HG03460 (cell line): Measurements from ENCODE around the gene KLHDC1.
A peak's percentile ranks its signal among the peaks of the same experiment; 100 is the strongest.
"Not testable (repeated sequence)": the region's sequence is repeated elsewhere in the genome, so short reads cannot be mapped to it uniquely, and the experiment has no call there.

Experiments
- ATAC-seq: cut with Tn5 transposase; IDR thresholded peaks from one replicate; pipeline ENCODE4 v1.9.1; 2021; ENCODE audit not compliant: unreplicated experiment

The KLHDC1 gene, protein sequence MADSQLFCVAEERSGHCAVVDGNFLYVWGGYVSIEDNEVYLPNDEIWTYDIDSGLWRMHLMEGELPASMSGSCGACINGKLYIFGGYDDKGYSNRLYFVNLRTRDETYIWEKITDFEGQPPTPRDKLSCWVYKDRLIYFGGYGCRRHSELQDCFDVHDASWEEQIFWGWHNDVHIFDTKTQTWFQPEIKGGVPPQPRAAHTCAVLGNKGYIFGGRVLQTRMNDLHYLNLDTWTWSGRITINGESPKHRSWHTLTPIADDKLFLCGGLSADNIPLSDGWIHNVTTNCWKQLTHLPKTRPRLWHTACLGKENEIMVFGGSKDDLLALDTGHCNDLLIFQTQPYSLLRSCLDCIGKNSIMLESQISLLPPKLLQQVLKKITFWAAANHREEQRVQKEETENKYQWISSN

DNA sequence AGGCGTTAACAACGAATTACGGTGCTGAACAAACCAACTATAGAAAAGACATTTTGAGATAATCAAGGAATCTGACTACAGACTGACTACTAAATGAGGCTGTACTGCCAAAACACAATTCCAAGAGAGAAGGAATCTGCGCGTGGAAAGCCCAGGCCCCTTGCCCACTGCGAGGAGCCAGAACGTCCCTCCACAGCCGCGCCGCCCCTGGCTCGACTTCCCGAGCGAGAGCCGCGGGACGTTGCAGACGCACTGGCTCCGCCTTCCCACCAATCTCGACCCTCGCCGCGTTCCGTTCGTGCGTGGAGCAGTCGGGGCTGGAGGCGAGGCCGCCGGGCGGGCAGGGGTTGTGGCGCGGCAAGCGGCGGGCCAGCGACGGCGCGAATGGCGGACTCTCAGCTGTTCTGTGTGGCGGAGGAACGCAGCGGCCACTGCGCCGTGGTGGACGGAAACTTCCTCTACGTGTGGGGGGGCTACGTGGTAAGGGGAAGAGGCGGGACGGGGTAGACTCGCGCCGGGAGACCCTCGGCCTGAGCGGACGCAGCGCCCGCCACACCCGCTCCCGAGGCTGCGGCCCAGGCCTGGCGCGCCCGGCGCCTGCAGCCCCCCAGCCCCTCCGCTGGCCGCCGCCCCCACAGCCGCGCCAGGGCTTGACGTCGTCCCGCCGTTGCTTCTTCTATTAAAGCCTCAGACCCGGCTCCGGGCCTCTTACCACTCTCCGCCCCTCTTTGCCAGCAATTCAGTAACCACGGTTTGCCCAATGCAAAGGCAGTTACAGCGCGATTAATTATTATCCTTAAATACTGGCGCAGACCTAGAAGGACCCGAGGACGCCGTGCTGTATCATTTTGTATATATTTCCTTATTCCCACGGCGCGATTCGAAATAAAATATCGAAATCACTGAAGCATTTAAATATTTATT, at the start of gene KLHDC1:
KLHDC1 (plus strand) TSS at position 310 of the 924 bp plus-strand sequence; CDS start at position 385, 75 bp downstream.
- peak; percentile 70 for ATAC-seq

DNA sequence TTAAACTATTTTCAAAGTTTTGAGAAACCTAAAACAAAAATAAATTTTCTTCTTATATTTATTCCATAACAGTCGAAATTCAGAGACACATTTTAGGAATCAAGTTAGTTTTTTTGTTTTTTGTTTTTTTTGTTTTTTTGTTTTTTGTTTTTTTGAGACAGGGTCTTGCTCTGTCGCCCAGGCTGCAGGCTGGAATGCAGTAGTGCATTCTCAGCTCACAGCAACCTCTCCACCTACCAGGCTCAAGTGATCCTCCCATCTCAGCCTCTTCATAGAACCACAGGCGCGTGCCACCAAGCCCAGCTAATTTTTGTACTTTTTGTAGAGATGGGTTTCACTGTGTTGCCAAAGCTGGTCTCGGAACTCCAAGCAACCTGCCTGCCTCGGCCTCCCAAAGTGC, 39.4 kb upstream of the KLHDC1 start:
- no peak for ATAC-seq

DNA sequence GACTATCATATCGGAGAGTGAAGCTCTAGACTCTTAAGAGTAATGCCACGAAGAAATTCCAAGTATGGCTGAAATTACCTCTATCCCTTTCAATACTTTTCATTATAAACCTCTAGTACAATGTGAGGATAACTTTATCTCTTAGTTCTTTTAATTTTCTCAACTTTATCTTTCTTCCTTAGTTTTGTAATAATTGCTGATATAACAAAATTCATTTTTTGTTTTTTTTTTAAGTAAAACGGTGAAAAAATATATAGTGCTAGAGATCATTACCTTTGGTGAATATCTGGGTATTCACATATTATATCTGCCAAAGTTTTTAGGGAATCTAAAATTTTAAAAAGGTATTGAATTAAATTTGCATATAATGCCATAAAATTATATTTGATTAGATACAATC, 38.4 kb upstream of the KLHDC1 start:
- no peak for ATAC-seq

DNA sequence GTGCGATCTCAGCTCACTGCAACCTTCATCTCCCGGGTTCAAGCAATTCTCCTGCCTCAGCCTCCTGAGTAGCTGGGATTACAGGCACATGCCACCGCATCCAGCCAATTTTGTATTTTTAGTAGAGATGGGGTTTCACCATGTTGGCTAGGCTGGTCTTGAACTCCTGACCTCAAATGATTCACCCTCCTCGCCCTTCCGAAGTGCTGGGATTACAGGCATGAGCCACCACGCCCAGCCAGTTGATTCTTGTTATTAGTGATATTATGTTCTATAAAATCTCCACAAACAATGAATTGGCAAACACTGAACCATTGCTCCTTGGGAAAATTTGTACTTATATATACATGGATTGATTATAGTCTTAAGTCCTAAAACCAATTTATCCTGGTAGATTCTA, 35.4 kb upstream of the KLHDC1 start:
- not testable (repeated sequence) for ATAC-seq

DNA sequence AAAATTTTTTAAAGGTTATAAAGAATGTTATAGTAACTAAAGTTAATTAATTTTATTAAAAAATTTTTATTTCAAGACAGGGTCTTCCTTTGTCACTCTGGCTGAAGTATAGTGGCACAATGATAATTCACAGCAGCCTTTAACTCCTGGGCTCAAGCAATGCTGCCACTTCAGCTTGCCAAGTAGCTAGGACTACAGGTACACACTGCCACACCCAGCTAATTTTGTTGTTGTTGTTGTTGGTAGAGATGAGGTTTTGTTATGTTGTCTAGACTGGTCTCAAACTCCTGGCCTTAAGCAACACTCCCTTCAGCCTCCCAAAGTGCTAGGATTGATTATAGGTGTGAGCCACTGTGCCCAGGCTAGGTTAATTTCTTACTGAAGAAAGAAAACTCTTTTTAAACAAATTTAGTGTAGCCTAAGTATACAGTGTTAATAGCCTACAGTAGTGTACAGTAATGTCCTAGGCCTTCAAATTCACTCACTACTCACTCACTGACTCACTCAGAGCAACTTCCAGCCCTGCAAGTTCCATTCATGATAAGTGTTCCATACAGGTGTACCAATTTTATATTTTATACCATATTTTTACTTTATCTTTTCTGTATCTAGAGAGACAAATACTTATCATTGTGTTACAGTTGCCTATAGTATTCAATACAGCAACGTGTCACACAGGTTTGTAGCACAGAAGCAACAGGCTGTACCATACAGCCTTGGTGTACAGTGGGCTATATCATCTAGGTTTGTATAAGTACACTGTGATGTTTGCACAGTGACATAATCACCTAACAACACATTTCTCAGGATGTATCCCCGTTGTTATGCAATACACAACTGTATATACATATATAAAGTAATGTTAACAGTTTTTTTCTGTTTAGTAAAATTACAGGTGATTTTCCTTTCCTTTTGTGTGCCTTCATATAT, 33.1 kb upstream of the KLHDC1 start:
- ATAC-seq: no peak

DNA sequence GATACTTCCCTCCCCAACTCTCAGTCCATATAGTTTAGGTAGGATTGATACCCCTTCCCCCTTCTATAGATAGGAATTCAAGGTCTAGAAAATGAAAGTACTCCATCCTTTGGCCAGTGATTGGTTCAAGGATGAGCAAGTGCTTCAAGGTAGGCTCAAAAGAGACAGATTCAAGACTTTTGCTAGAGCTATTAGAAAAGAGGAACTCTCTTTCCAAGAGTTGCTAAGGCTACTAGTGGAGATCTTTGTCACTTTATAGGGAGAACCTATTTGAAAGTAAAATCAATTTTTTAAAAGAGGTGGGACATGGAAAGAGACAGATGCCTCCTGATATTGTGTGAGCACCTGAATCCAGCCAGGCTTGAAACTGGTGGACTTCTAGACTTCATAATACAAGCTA, 22.4 kb upstream of the KLHDC1 start:
- ATAC-seq: no peak

DNA sequence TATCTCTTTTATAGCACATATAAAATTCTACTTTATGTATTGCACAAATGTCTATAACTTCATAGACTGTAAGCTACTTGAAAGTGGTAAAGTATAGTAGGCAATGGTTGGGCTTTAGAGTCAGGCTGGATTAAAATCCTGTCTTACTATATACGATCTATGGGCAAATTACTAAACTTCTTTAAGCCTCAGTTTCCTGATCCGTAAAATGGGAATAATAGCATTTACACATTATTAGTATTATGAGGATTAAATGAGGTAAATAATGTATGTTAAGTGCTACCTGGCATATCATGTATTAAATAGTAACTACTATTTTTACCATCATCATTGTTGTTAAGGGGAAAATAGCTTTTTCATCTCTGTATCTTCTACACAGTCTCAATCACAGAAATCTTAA, 19.3 kb upstream of the KLHDC1 start:
- no peak for ATAC-seq

DNA sequence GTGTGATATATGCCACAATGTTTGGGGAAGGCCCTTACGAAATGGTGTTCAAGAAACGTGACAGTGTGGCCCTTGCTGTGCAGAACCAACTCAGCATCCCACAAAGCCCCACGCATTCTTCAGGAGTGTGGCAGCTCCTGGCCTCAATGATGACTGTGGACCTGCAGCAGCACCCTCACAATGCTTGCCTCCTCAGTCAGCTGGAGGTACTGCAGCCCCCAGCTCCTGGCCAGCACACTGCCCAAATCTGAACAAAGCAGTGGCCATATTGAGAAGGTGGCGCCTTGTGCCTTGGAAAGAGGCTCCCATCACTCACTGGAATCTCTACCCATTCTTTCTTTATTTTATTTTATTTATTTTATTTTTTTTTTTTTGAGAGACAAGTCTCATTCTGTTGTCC, 15.3 kb upstream of the KLHDC1 start:
- ATAC-seq: no peak

DNA sequence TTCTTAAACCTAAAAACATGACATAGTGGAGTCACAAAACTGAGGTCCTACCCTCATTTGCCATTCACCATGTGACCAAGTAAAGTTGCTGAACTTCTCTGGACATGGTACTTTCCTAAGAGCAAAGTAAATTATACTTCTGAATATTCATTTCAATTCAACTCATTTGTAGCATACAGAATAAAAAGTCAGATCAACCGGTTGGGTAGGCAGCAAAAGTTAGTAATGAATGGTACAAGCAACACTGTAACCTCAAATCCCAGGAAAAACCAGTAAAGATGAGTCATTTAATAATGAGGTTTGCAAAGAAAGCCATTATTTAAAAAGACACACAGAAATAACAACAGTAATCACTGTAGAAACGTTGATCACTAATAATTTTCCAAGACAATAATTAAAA, 13.6 kb upstream of the KLHDC1 start:
- no peak for ATAC-seq

DNA sequence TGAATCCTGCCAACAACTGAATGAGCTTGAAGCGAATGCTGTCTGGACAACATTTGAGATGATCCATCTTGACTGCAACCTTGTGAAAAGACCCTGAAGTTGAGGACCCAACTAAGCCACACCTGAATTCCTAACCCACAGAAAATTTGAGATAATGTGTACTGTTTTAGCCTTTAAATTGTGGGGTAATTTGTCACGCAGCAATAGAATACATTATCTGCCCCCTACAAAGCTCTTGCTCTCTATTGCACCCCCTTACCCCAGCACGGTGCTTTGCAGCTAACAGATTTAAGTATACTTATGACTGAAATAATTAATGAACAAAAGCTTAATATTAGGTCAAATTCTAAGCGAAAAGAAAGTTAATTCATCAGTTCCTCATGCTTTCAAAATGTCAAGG, 6.5 kb upstream of the KLHDC1 start:
- ATAC-seq: no peak

DNA sequence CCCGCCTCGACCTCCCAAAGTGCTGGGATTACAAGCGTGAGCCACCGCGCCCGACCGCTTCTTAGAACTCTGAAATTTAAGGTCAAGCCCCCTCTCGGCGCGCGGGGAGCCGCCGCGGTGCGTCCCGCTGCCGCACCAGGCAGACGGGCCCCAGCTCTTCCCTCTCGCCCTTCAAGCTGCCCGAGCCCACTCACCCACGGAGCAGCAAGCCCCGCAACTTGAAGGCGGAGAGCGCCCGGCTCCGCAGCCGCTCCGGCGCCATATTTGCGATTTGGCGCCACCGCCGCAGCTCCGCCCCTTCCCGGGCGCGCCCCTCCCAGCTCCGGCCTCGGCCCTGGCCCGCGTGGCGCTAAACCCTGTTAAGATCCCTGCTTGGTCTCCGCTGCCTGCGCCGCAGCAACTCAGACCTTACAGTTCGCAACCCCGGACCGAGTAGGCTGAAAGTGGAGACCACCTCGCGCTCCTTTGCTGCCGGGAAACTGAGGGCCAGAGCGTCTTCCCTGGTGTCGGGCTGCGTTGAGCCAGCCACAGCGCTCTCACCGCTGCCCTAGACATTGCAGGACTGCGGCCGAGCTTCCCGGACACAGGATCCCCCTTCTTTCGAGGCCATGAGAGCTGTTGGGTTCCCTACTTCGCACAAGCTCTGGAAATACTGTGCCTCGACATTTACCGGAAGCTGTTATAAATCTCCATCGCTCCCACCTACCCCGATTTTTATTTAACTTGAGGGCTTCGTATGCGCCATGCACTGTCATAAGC, 4.8 kb upstream of the KLHDC1 start, which contains the start of gene POLE2:
POLE2 (minus strand) TSS at position 273 of the 759 bp plus-strand sequence; CDS start at position 262, 11 bp downstream.
- peak; percentile 82 for ATAC-seq

DNA sequence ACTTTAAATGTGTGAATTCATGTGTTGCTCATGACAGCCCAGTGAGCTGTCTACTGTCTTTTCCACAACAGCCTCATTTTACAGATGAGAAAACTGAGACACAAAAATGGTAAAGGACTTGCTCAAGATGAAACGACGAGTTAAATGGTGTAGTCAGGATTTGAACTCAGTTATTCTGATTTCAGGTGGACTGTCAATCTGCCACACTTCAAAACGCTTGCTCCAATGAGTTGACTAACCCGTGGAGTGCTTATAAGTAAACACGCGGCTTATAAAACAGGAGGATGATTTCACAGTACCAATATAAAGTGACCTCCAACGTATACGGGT, 4.3 kb upstream of the KLHDC1 start:
- no peak for ATAC-seq

DNA sequence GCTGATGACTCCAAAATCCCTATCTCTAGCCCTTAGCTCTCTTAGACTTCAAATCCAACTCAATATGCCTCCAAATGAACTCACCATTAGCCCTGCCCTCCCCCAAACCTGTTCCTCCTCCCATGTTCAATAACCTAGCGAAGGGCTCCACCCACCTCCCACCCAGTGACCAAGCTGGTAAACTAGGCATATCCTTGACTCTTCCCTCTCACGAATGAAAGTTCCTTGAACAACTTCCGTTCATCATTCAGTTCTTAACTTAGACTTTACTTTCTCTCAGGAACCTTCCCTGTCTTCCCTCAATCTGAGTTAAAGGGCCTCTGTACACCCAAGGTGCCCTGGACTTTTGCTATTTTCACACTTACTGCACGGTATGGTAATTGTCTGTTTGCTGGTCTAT, 1.9 kb upstream of the KLHDC1 start:
- ATAC-seq: no peak

DNA sequence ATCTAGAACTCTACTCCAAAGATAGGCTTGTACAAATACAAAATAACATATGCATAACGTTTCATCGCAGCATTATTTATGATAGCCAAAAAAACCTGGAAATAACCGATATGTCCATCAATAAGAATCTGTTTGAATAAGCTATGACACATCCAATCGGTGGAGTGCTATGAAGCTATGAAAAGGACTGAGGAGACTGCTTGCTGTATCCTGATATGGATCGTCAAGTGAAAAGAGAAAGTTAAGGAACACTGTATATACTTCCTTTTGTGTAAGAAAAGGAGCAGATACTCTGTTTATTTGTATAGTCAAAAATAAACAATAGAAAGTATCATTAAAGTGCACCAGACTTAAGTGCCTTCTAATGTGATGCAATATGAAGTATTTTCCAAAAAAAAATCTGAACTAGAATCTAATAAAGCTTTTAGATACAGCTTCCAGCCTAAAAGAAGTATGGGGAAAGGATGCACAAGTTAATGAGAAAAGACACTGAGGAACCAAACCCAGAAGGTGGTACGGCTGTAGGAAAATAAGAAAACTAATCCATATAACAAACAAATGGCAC, 645 bp upstream of the KLHDC1 start:
- no peak for ATAC-seq

DNA sequence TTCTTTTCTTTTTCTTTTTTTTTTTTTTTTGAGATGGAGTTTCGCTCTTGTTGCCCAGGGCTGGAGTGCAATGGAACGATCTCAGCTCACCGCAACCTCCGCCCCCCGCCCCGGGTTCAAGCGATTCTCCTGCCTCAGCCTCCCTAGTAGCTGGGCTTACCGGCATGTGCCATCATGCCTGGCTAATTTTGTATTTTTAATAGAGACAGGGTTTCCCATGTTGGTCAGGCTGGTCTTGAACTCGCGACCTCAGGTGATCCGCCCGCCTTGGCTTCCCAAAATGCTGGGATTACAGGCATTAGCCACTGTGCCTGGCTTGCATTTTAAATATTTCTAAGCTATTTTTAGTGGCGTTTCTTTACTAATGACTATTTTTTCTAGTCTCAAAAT, 810 bp downstream of the KLHDC1 start:
- ATAC-seq: not testable (repeated sequence)

DNA sequence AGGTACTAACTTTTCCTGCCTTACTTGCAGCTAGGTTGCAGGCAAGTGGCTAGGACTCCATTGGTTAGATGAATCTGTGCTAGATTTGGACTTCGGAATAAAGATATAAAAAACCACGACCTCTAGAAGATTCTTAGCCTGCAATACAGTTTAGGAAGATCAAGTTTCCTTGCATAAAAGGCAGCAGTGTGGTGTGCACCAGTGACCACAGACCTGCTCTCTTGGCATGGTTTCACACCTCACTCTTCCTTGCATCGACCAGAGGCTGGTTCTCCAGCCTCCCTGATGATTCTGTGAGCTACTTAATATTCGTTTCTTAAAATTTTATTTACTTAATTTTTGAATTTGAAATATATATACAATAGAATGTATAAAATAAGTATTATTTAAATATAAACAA, 9.8 kb downstream of the KLHDC1 start:
- ATAC-seq: no peak

DNA sequence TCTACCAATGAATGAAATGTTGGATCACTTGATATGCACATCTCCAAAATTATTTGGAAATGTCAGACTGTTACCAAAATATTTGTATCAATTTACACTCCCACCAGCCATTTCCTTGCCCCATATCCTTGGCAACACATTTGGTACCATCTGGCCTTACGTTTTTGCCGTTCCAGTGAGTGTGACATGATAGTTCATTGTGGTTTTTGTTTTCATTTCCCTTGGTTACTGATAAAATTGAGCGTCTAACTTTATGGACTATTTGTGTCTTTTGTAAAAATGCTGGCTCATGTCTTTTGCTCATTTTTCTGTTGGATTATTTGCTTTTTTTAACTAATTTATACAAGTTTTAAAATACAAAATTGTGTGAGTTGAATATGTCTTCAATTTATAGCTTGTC, 11.0 kb downstream of the KLHDC1 start:
- no peak for ATAC-seq

DNA sequence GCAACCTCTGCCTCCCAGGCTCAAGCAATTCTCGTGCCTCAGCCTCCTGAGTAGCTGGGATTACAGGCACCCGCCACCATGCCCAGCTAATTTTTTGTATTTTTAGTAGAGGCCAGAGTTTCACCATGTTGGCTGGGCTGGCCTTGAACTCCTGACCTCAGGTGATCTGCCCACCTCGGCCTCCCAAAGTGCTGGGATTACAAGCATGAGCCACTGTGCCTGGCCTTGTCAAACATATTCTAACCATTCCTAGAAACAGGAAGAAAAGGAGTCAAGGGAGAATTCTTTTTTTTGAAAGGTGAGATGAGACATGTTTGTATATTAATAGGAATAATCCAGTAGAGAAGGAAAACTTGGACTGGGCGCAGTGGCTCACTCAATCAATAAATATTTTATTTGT, 11.6 kb downstream of the KLHDC1 start:
- not testable (repeated sequence) for ATAC-seq

DNA sequence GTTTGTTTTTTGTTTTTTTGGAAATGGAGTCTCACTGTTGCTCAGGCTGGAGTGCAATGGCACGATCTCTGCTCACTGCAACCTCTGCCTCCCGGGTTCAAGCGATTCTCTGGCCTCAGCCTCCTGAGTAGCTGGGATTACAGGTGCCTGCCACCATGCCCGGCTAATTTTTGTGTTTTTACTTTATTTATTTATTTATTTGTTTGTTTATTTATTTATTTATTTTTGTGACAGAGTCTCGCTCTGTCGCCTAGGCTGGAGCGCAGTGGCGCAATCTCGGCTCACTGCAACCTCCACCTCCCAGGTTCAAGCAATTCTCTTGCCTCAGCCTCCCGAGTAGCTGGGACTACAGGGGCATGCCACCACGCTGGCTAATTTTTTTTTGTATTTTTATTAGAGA, 18.1 kb downstream of the KLHDC1 start:
- not testable (repeated sequence) for ATAC-seq

DNA sequence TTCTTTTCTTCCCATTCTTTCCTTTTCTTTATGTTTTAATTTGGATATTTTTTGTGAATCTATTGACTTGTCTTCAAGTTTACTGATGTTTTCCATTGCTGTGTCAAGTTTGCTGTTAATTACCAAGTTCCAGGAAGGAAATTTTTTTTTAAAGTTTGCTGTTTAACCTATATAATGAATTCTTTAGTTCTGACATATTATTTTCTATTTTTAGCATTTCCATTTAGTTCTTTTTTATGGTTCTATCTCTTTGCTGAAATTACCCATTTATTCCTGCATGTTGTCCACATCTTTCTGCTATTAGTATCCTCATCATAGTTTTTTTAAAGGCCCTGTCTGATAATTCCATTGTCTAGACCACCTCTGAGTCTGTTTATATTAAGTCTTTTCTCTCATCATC, 27.8 kb downstream of the KLHDC1 start:
- ATAC-seq: no peak
